ENCODE data around the gene RDH16.

GRCh38 chr12:56941299-56942017 is 15.9 kb downstream of the RDH16 start:
- TF ChIP-seq, protein P1, sequence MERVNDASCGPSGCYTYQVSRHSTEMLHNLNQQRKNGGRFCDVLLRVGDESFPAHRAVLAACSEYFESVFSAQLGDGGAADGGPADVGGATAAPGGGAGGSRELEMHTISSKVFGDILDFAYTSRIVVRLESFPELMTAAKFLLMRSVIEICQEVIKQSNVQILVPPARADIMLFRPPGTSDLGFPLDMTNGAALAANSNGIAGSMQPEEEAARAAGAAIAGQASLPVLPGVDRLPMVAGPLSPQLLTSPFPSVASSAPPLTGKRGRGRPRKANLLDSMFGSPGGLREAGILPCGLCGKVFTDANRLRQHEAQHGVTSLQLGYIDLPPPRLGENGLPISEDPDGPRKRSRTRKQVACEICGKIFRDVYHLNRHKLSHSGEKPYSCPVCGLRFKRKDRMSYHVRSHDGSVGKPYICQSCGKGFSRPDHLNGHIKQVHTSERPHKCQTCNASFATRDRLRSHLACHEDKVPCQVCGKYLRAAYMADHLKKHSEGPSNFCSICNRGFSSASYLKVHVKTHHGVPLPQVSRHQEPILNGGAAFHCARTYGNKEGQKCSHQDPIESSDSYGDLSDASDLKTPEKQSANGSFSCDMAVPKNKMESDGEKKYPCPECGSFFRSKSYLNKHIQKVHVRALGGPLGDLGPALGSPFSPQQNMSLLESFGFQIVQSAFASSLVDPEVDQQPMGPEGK (CRISPR knock-in tag; IDR thresholded peaks at IDR 0.05; ENCODE audit: borderline replicate concordance) = no peak
- TF ChIP-seq ZFP3 (CRISPR knock-in tag; IDR thresholded peaks at IDR 0.05) (no peak), CREB5 (CRISPR knock-in tag; IDR thresholded peaks at IDR 0.05; ENCODE audit: low read depth) (no peak), ESRRG (CRISPR knock-in tag; IDR thresholded peaks at IDR 0.05) (no peak)
